ENCODE results near the gene CASP4.

GRCh38 chr11:105000797-105001196 is 32.4 kb upstream of the CASP4 start:
- TF ChIP-seq CTCF (IDR thresholded peaks at IDR 0.05; ENCODE audit: poor library complexity, severe bottlenecking), result no peak
- TF ChIP-seq EP300 (conservative IDR thresholded peaks at IDR 0.05; ENCODE audit: poor library complexity, severe bottlenecking), result no peak
- no peak for TF ChIP-seq RAD21 (conservative IDR thresholded peaks at IDR 0.05)
- TF ChIP-seq EZH2 (IDR thresholded peaks at IDR 0.05; ENCODE audit: borderline replicate concordance, insufficient read depth, low read length, poor library complexity, severe bottlenecking), result no peak

Data from neural cell (in vitro differentiated cells).